ENCODE data around the gene APBA3.

- TF ChIP-seq ATF2 (tag by site-specific recombination; IDR thresholded peaks at IDR 0.05; ENCODE audit: low read depth) (no peak), CTCF (tag by site-specific recombination; IDR thresholded peaks at IDR 0.05) (no peak), ZNF423 (tag by site-specific recombination; IDR thresholded peaks at IDR 0.05) (no peak), ZNF292 (tag by site-specific recombination; IDR thresholded peaks at IDR 0.05; ENCODE audit: borderline replicate concordance, low read depth) (no peak), TCF7L2 (IDR thresholded peaks at IDR 0.05; ENCODE audit: borderline replicate concordance, low read depth, low read length) (no peak), ZNF394 (tag by site-specific recombination; IDR thresholded peaks at IDR 0.05; ENCODE audit: borderline replicate concordance) (no peak), YY1 (tag by site-specific recombination; IDR thresholded peaks at IDR 0.05) (no peak), ZNF37A (tag by site-specific recombination; IDR thresholded peaks at IDR 0.05) (no peak), EGR2 (tag by site-specific recombination; IDR thresholded peaks at IDR 0.05; ENCODE audit: low read depth) (no peak), ZSCAN30 (tag by site-specific recombination; IDR thresholded peaks at IDR 0.05) (no peak), ZSCAN16 (tag by site-specific recombination; IDR thresholded peaks at IDR 0.05) (no peak), ZNF416 (tag by site-specific recombination; IDR thresholded peaks at IDR 0.05) (no peak), HOXC10 (CRISPR knock-in tag; IDR thresholded peaks at IDR 0.05) (no peak)
Measured at GRCh38 chr19:3785938-3786824, 24.7 kb upstream of the APBA3 start, which contains the start of gene MATK.

Measured in HEK293 (cell line).